Nephron progenitor cell (in vitro differentiated cells): ENCODE results near the gene CCDC39.

Experiments used
- DNase-seq: peaks from one replicate; pipeline ENCODE4 v3.0.0; 2021
- H3K27ac Mint-ChIP-seq: 2 replicates; pipeline ENCODE4 v1.8.0; 2021; ENCODE audit warnings: mild to moderate bottlenecking, moderate library complexity, mixed read lengths
- H3K27me3 Mint-ChIP-seq: 2 replicates; pipeline ENCODE4 v1.8.0; 2021; ENCODE audit warnings: mild to moderate bottlenecking, low read depth, mixed read lengths; ENCODE audit not compliant: poor library complexity
- H3K36me3 Mint-ChIP-seq: 2 replicates; pipeline ENCODE4 v1.8.0; 2021; ENCODE audit warnings: low read depth, mixed read lengths
- H3K4me1 Mint-ChIP-seq: 2 replicates; pipeline ENCODE4 v1.8.0; 2021; ENCODE audit warnings: mixed read lengths
- H3K4me3 Mint-ChIP-seq: 2 replicates; pipeline ENCODE4 v1.8.0; 2021; ENCODE audit warnings: mild to moderate bottlenecking, moderate library complexity, mixed read lengths
- H3K9me3 Mint-ChIP-seq: 2 replicates; pipeline ENCODE4 v1.8.0; 2021; ENCODE audit warnings: mild to moderate bottlenecking, moderate library complexity, mixed read lengths
- TF ChIP-seq, protein P1 (sequence below): fragments of 200-600 bp; sonication (generic); IDR thresholded peaks from 2 replicates; pipeline ENCODE4 v1.5.0; 2021; ENCODE audit warnings: antibody characterized with exemption

CCDC39 gene

DNA sequence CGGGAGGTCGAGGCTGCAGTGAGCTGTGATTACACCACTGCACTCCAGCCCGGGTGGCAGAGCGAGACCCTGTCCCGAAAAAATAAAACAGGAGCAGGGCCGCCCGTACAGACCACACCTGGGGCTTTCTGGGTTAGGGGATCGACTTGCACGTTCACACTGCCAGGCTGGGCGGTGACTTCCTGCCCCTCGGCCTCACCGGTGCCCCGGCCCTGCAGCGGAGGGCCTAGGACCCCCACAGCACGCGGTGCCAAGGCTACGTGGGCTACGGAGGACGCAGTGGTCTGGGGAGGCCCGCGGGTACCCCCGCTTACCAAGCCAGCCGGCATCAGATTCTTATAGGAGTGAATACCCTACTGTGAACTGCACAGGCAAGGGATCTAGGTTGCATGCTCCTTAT lies 88.9 kb downstream of the CCDC39 start:
- no peaks in the 10 kb centered on the region for H3K9me3 Mint-ChIP-seq
- TF ChIP-seq, protein P1, sequence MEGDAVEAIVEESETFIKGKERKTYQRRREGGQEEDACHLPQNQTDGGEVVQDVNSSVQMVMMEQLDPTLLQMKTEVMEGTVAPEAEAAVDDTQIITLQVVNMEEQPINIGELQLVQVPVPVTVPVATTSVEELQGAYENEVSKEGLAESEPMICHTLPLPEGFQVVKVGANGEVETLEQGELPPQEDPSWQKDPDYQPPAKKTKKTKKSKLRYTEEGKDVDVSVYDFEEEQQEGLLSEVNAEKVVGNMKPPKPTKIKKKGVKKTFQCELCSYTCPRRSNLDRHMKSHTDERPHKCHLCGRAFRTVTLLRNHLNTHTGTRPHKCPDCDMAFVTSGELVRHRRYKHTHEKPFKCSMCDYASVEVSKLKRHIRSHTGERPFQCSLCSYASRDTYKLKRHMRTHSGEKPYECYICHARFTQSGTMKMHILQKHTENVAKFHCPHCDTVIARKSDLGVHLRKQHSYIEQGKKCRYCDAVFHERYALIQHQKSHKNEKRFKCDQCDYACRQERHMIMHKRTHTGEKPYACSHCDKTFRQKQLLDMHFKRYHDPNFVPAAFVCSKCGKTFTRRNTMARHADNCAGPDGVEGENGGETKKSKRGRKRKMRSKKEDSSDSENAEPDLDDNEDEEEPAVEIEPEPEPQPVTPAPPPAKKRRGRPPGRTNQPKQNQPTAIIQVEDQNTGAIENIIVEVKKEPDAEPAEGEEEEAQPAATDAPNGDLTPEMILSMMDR = no peak
- H3K4me3 Mint-ChIP-seq = no peak overlapping the region
- no peaks in the 10 kb centered on the region for H3K4me1 Mint-ChIP-seq
- no peak overlapping the region for H3K27ac Mint-ChIP-seq
- H3K36me3 Mint-ChIP-seq = no peaks in the 10 kb centered on the region
- H3K27me3 Mint-ChIP-seq = peaks cover 15% of the 10 kb centered on the region
- DNase-seq = no peak

DNA sequence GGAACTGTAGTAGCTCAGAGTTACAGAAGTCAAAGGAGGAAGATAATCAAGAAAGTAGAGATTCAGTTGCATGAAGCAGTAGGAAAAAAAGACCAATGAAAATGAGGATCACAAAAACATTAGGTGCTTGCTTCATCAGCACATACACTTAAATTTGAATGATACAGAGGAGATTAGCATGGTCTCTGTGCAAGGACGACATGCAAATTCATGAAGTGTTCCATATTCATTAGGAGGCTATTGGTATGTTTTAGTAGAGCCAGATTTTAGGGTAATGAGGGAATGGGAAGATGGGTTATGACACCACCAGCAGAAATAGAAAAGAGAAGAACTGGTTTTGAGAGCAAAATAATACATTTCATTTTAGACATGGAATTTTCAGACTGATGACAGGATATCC lies 98.4 kb downstream of the CCDC39 start:
- Mint-ChIP-seq H3K4me1 (no peaks in the 10 kb centered on the region), H3K27ac (no peak overlapping the region), H3K27me3 (peaks cover 14% of the 10 kb centered on the region), H3K36me3 (no peaks in the 10 kb centered on the region), H3K9me3 (no peaks in the 10 kb centered on the region), H3K4me3 (no peak overlapping the region)
- DNase-seq = no peak
- TF ChIP-seq, protein P1 = no peak

DNA sequence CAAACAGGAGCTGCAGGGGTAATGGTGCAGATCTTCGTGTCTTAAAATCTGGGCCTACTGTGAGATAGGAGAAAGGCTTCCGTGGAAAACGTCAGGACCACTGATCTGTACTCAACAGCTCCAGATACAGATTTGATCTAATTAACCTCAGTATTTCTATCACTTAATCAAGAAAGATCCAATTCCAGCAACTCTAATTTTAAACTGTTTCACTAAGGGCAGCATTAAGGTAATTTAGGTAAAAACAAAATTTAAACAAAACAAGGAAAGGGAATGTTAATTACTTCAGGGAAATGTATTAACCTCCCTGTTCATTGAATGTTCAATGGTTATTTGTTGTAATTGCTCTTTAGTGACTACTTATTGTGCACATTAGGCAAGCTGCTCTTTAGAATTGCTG lies 103.7 kb downstream of the CCDC39 start:
- TF ChIP-seq, protein P1 = no peak
- Mint-ChIP-seq H3K4me1 (no peaks in the 10 kb centered on the region), H3K27ac (no peak overlapping the region), H3K27me3 (peaks cover 3% of the 10 kb centered on the region), H3K4me3 (no peak overlapping the region), H3K36me3 (no peaks in the 10 kb centered on the region), H3K9me3 (no peaks in the 10 kb centered on the region)
- DNase-seq = no peak

DNA sequence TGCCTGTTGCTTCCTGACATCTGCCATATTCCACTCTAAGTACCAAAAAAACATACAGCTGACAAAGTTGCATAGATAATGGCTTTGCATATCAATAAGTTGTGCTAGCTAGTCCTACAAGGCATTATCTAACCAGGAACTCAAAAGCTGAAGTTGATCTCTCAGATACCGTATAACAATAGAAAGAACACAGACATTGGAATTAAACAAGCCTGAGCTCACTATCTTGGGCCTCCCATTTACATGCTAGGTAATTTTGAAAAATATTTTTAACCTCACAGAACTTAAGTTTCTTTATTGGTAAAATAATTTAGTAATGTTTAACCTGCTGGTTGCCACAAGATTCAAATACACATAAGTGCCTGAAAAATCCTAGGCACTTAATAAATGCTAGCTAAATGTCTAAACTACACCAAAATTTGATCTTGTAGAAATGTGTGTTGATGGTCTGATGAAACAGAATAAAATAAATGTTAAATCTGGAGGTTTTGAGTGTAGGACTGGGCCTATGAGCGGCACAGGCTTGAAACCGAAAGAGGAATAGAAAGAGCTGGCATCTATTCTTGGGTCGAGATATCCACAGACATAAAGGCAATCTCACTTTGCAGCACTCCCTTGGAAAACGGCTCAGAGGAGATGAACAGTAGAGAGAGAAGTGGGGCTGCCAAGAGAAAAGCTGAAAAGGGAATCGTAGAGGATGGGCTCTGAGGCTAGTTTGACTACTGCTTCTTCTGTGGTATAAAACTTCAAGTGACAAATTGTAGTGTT lies 107.3 kb downstream of the CCDC39 start:
- H3K27me3 Mint-ChIP-seq = peaks cover 4% of the 10 kb centered on the region
- no peak overlapping the region for H3K4me3 Mint-ChIP-seq
- no peaks in the 10 kb centered on the region for H3K4me1 Mint-ChIP-seq
- no peaks in the 10 kb centered on the region for H3K36me3 Mint-ChIP-seq
- no peaks in the 10 kb centered on the region for H3K9me3 Mint-ChIP-seq
- TF ChIP-seq, protein P1 = no peak
- no peak overlapping the region for H3K27ac Mint-ChIP-seq
- no peak for DNase-seq

DNA sequence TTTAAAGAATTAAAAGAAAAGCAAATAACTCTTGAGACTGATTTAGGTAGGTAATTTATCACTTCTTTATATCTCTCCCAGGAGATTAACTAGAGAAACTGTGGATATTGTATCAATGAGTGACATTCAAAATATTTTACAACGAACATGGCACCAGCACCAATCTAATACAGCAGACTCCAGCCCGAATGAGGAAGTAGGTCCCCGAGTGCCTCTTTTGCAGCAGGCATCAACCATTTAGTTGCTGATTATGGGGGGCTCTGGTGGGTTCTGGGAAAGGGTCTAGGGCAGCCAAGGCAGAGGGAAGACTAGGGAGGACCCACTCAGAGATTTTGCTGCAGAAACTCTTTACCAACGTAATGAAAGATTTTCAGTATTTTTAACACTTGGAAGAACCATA lies 109.1 kb downstream of the CCDC39 start:
- Mint-ChIP-seq H3K27me3 (peaks cover 4% of the 10 kb centered on the region), H3K36me3 (no peaks in the 10 kb centered on the region), H3K9me3 (no peaks in the 10 kb centered on the region), H3K4me3 (no peak overlapping the region), H3K27ac (no peak overlapping the region), H3K4me1 (no peaks in the 10 kb centered on the region)
- no peak for DNase-seq
- TF ChIP-seq, protein P1 = no peak

DNA sequence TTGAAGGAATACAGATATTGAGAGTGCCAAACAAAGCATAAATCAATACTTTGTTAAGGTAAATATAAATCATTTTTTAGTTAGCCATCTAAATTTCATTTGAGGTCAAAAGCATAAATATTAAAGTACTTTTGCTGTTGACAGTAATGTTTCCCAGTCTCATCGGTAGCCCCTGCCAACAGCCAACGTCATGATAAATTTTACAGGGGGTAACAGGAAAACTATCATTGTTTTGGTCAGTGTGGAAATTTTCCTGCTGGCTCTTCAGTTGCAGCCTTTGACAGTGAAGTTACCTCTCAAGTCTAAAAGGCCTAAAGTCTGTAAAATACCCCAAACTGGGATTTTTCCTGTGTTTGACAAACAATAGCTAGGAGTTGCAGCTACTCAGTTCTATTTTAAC lies 114.6 kb downstream of the CCDC39 start:
- H3K27ac Mint-ChIP-seq = no peak overlapping the region
- peaks cover 13% of the 10 kb centered on the region for H3K9me3 Mint-ChIP-seq
- no peak overlapping the region for H3K4me3 Mint-ChIP-seq
- H3K4me1 Mint-ChIP-seq = no peaks in the 10 kb centered on the region
- H3K36me3 Mint-ChIP-seq = no peaks in the 10 kb centered on the region
- H3K27me3 Mint-ChIP-seq = no peaks in the 10 kb centered on the region
- no peak for DNase-seq
- TF ChIP-seq, protein P1 = no peak
